Stimulated activated naive CD8-positive, alpha-beta T cell treated with anti-CD3 and anti-CD28 coated beads, Interleukin-15, amount 100 ng/mL, for 72 hours (primary cell): ENCODE results near the gene RAP1GAP.

Experiments
- ATAC-seq: fragments of 150-1000 bp; cut with Tn5 transposase; 2 replicates; pipeline ENCODE4 v1.10.0; 2021; ENCODE audit warnings: mild to moderate bottlenecking, moderate library complexity
- DNase-seq, 2 donors: peaks; one replicate each; pipeline ENCODE4 v3.0.0; 2021 to 2022
- H3K27ac Mint-ChIP-seq, 2 donors: one replicate each; pipeline ENCODE4 v1.8.0; 2022; ENCODE audit warnings: mild to moderate bottlenecking in 2 of 2, mixed read lengths in 2 of 2, moderate library complexity in 2 of 2
- H3K27me3 Mint-ChIP-seq: one replicate; pipeline ENCODE4 v1.8.0; 2022; ENCODE audit warnings: mixed read lengths
- H3K4me1 Mint-ChIP-seq: one replicate; pipeline ENCODE4 v1.8.0; 2022; ENCODE audit warnings: mild to moderate bottlenecking, mixed read lengths
- H3K4me3 Mint-ChIP-seq, 2 donors: one replicate each; pipeline ENCODE4 v1.8.0; 2022; ENCODE audit warnings: mild to moderate bottlenecking in 2 of 2, mixed read lengths in 2 of 2, moderate library complexity in 1 of 2
- H3K9me3 Mint-ChIP-seq, 2 donors: one replicate each; pipeline ENCODE4 v1.8.0; 2022; ENCODE audit warnings: mixed read lengths in 2 of 2

The RAP1GAP gene

DNA sequence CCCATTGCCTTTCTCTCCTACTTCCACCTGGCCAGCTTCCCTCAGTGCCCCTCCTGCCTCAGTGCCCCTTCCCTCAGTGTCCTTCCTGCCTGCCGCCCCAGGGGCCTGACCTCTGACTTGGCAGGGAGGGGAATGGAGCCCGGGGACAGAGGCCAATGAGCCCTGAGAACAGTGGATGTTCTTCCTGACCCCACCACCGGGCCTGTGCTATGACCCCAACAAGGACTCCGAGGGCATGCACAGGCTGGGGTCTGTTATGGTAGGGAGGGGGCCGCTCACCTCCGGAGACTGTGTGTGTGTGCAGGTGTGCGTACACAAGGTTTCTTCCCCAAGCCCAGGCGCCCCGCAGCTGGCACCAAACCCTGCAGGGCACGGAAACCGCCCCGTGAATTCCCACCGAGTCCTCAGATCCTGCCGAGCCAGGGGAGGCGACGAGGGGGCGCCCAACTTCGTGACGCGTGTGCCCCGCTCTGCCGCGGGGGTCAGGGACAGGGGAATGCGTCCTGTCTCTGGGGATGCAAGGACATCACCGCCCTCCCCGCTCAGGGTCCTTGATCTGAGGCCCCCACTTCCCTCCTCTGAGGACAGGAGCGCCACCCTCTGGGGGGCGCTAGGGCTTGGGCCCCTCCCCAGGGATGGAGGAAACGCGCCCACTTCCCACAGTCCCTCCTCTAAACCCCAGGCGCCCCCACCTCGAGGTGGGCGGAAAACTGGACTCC, 766 bp downstream of the RAP1GAP start:
- ATAC-seq (no peak), DNase-seq (no peak)
- peak overlapping the region in 1 of 2 donors; percentile 64 for H3K4me3 Mint-ChIP-seq
- H3K9me3 Mint-ChIP-seq, result no peaks in the 10 kb centered on the region
- peak overlapping the region in 1 of 2 donors; percentile 95 for H3K27ac Mint-ChIP-seq
- H3K4me1 Mint-ChIP-seq, result peaks cover 59% of the 10 kb centered on the region
- peaks cover 64% of the 10 kb centered on the region for H3K27me3 Mint-ChIP-seq

- H3K27me3 Mint-ChIP-seq, result peaks cover 72% of the 10 kb centered on the region
- peaks cover 59% of the 10 kb centered on the region for H3K4me1 Mint-ChIP-seq
- DNase-seq, result no peak
- H3K9me3 Mint-ChIP-seq, result no peaks in the 10 kb centered on the region
- peak overlapping the region in 1 of 2 donors; percentile 64 for H3K4me3 Mint-ChIP-seq
- peak overlapping the region in 1 of 2 donors; percentile 95 for H3K27ac Mint-ChIP-seq
- no peak for ATAC-seq
Measured at GRCh38 chr1:21667348-21668231, 1.6 kb downstream of the RAP1GAP start.

DNA sequence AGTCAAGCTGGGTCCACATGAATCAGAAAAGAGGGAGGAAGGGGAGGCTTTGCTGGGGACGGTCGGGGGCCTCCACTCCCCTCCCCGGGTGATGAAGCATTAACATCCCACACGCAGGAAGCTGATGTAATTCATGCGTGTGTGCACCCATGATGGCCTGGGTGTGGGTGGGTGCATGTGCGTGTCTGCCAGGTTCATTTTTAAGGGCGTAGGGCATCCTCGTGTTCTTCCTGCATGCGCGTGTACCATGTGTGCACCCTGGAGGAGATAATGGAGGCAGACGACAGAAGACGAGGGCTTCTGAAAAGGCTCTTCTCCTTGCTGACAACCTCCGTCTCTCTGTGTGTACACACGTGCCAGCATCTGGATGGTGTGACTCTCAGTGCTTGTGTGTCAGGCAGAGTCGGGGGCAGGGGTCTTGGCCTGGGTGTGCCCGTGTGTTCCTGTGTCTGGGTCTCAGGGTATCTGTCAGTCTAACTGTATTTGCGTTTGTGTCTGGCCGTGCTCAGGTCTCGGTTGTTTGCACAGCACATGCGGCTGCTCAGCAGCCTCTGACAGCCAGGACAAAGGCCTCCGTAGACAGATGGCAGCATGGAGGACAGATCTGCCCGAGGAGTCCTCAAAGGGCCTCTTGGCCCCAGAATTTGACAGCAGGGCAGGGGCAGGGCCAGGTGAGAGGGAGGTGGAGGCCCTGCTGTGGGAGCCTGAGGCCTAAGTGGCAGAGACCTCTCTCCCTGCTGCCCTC, 2.4 kb downstream of the RAP1GAP start:
- no peak overlapping the region for H3K4me3 Mint-ChIP-seq
- H3K4me1 Mint-ChIP-seq, result peaks cover 59% of the 10 kb centered on the region
- DNase-seq (no peak), ATAC-seq (no peak)
- H3K27me3 Mint-ChIP-seq, result peaks cover 78% of the 10 kb centered on the region
- H3K9me3 Mint-ChIP-seq, result no peaks in the 10 kb centered on the region
- H3K27ac Mint-ChIP-seq, result peak overlapping the region in 1 of 2 donors; percentile 66

DNA sequence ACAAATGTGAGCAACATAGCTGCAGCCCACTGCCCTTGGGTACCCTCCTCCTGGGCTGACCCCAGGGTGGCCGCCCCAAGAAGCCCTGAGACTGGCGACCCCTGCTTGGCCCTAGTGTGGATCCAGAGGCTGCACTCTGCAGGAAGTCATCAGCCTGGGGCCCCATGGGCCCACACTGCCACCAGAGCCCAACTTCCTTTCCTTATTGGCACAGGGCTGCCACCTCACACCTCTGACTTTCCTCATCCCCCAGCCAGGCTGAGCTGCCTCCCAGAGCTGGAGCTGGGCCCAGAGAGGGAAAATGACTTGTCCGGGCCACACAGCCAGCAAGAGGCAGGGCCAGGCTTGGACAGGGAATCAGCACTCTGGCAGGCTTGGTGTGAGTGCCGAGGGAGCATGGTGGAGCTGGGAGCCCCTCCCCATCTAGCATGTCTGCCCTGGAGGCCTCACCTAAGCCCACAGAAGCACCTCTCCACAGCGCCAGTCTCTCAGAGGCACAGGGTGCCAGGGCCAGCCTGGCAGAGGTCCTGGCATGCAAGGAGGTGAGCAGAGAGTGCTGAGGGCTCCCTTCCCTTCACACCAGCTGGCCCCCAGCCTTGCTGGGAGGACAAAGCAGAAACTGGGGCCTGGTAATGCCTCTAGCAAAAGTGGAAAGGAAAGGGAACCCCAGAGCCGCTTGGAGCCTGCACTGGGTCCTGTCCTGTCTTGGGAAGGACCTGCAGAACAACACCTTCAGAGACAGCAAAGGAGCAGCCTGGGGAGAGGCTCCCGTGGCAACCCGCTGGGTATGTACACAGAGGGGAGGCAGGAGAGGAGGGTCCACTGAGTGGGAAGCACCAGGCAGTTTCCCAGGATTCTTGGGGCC, 3.2 kb downstream of the RAP1GAP start:
- Mint-ChIP-seq H3K27ac (peak overlapping the region in 1 of 2 donors; percentile 77), H3K4me1 (peaks cover 59% of the 10 kb centered on the region), H3K4me3 (no peak overlapping the region), H3K9me3 (no peaks in the 10 kb centered on the region), H3K27me3 (peaks cover 83% of the 10 kb centered on the region)
- DNase-seq (no peak), ATAC-seq (no peak)

DNA sequence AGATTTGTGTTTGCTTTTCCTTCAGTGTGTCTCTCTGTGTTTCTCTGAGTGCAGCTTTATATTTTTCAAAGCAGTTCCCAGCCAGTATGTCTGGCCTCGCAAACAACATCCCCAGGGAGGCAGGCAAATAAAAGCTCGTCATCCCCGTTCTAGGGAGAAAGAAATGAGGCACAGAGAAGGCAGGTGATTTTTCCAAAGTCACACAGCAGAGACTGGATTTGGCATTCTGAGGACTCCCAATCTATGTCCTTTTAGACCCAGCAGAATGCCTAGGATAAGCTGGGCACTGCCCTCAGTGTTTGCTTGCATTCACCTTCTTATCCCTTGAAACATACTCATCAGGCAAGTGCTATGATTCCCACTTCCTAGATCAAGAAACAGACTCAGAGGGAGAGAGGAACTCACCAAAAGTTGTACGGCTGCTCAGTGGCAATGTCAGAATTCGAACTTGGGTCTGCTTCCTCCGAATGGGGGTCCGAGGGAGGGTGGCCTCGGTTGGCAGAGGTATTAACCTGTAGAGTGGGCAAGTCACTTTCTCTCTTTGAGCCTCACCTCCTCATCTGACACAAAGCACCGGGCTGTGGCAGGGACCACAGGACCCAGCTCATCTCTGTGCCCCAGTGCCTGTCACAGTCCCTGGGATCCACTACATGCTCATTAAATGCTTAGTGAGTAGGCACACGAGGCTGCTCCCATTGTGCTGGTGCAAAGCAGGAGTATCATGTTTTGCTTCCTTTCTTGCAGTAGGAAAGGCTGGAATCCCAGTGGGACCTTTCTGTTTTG, 4.2 kb downstream of the RAP1GAP start:
- peaks cover 90% of the 10 kb centered on the region for H3K27me3 Mint-ChIP-seq
- no peak overlapping the region for H3K4me3 Mint-ChIP-seq

GRCh38 chr1:21663951-21664805, 5.0 kb downstream of the RAP1GAP start:
- H3K27ac Mint-ChIP-seq, result peak overlapping the region in 1 of 2 donors; percentile 23
- H3K9me3 Mint-ChIP-seq, result no peaks in the 10 kb centered on the region
- H3K27me3 Mint-ChIP-seq, result peaks cover 91% of the 10 kb centered on the region
- no peak for DNase-seq
- peak overlapping the region in 1 of 2 donors; percentile 9 for H3K4me3 Mint-ChIP-seq
- no peak for ATAC-seq
- peaks cover 53% of the 10 kb centered on the region for H3K4me1 Mint-ChIP-seq

More for the DNA sequence above, 4.2 kb downstream of the RAP1GAP start:
- no peak for DNase-seq
- ATAC-seq, result no peak
- Mint-ChIP-seq H3K9me3 (no peaks in the 10 kb centered on the region), H3K27ac (no peak overlapping the region), H3K4me1 (peaks cover 52% of the 10 kb centered on the region)

- no peak overlapping the region for H3K4me3 Mint-ChIP-seq
- ATAC-seq (no peak), DNase-seq (no peak)
- H3K27me3 Mint-ChIP-seq, result peaks cover 86% of the 10 kb centered on the region
- no peaks in the 10 kb centered on the region for H3K9me3 Mint-ChIP-seq
- peaks cover 47% of the 10 kb centered on the region for H3K4me1 Mint-ChIP-seq
- H3K27ac Mint-ChIP-seq, result no peak overlapping the region
Measured at GRCh38 chr1:21663248-21663950, 5.8 kb downstream of the RAP1GAP start.

GRCh38 chr1:21662426-21663247, 6.5 kb downstream of the RAP1GAP start:
- ATAC-seq, result no peak
- no peak overlapping the region for H3K27ac Mint-ChIP-seq
- DNase-seq, result no peak
- no peaks in the 10 kb centered on the region for H3K9me3 Mint-ChIP-seq
- H3K4me3 Mint-ChIP-seq, result no peak overlapping the region
- H3K4me1 Mint-ChIP-seq, result peaks cover 39% of the 10 kb centered on the region
- H3K27me3 Mint-ChIP-seq, result peaks cover 79% of the 10 kb centered on the region

DNA sequence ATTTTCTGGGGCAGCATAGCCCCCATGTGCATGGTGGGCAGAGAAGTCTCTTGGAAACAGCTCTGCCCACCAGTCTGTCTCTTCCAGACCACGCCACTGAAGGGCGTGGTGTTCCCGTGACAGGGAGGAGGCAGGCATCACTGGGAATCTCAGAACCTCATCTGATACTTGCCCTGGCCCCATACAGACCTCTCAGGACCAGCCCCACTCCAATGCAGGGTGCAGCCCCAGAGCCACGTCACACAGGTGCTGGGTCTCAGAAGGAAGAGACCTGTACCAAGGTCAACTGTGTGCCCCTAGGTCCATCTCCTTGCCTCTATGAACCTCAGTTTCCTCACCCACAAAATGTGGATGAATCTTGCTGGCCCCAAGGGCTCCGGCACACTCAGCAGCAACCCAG, 7.3 kb downstream of the RAP1GAP start:
- Mint-ChIP-seq H3K27me3 (peaks cover 71% of the 10 kb centered on the region), H3K4me1 (peaks cover 37% of the 10 kb centered on the region), H3K9me3 (no peaks in the 10 kb centered on the region), H3K27ac (no peak overlapping the region), H3K4me3 (no peak overlapping the region)
- no peak for DNase-seq
- ATAC-seq, result no peak

DNA sequence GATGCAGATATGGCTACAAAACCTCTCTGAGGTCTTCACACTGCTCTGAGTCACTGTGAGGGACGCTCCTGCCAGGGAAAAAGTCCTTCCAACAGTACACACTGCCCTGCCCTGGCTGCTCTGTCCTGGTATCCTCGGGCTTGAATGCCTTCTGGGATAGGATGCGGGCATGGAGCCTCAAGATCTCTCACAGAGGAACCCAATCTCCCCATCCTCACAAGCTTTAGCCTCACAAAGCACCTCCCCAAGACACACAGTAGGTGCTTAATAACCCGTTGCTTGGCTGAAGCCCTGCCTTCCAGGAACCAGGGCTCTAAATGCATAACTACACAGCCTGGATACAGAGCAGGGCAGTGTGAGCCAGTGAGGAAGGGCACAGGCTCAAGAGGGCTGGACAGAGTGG, 9.2 kb downstream of the RAP1GAP start:
- H3K27ac Mint-ChIP-seq, result no peak overlapping the region

DNA sequence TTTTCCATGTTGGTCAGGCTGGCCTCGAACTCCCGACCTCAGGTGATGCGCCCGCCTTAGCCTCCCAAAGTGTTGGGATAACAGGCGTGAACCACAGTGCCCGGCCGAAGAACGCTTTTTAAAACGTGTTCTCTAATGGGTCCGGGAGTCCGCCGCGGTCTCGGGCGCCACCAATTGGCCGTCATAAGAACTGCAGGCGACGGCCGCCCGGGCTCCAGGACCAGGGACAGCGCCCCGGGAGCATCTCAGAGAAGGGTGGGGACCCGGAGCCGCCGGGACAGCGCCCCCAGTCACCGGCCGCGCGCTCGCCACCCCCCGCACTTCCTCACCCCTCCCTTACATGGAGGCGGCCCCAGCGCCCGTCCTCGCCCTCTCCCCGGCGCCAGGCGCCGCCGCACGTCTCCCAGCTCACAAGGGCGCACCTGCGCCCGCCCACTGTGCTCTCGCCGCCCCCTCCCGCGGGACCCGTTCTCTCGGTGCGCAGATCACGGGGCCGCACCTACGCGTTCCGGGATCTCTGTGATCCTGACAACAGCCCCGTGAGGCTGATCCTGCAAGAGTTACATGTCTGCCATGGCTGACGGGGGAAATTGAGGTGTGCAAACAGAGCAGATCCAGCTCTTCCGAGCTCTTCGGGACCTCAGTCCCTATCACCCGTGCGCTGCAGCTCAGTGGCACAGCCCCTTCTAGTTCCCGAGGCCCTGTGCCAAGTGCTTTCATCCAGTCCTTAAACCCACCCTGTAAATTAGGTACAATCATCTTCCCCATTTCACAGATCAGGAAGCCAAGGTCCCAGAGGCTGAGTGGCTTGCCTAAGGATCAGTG, 9.8 kb downstream of the RAP1GAP start:
- peak overlapping the region; percentile 51 to 74 for H3K4me3 Mint-ChIP-seq
- DNase-seq (peak; percentile 78 to 86), ATAC-seq (peak; percentile 88)
- no peaks in the 10 kb centered on the region for H3K9me3 Mint-ChIP-seq
- H3K27me3 Mint-ChIP-seq, result peaks cover 45% of the 10 kb centered on the region
- H3K4me1 Mint-ChIP-seq, result peaks cover 19% of the 10 kb centered on the region
- H3K27ac Mint-ChIP-seq, result peak overlapping the region in 1 of 2 donors; percentile 48

More for the DNA sequence above, 9.2 kb downstream of the RAP1GAP start:
- Mint-ChIP-seq H3K9me3 (no peaks in the 10 kb centered on the region), H3K4me1 (peaks cover 21% of the 10 kb centered on the region), H3K4me3 (peak overlapping the region; percentile 51 to 74), H3K27me3 (peaks cover 51% of the 10 kb centered on the region)
- no peak for DNase-seq
- ATAC-seq, result no peak
